Measurements from ENCODE around the gene VPS9D1. TPM values are rescaled to one million over a fixed set of nuclear protein-coding genes. Genes with fewer than 3 reads are reported as not detected.

Gene VPS9D1
- total RNA-seq, 1 donor from 2014 or later = 11.3 TPM

GRCh38 chr16:89748076-89748475 is 27.4 kb upstream of the VPS9D1 start:
- Mint-ChIP-seq H3K4me3 (ENCODE audit: unreplicated experiment) (no peak overlapping the region), H3K4me1 (ENCODE audit: low read depth, unreplicated experiment) (peaks cover 2% of the 10 kb centered on the region), H3K27ac (ENCODE audit: unreplicated experiment) (no peak overlapping the region), H3K36me3 (ENCODE audit: low read depth, unreplicated experiment) (no peaks in the 10 kb centered on the region), H3K27me3 (ENCODE audit: low read depth, unreplicated experiment) (no peaks in the 10 kb centered on the region), H3K9me3 (ENCODE audit: unreplicated experiment) (no peaks in the 10 kb centered on the region)
- H3K4me1 ChIP-seq (ENCODE audit: insufficient read depth, low read length) = no peaks in the 10 kb centered on the region
- H3K79me2 ChIP-seq (ENCODE audit: insufficient read depth, low read length) = no peaks in the 10 kb centered on the region
- H3K27me3 ChIP-seq (ENCODE audit: insufficient read depth, low read length) = no peaks in the 10 kb centered on the region
- H3K4me3 ChIP-seq (ENCODE audit: insufficient read depth, low read depth, low read length) = no peak overlapping the region
- H3K9ac ChIP-seq (ENCODE audit: low read length) = no peak overlapping the region
- FAIRE-seq (no peak), DNase-seq (ENCODE audit: low read depth) (no peak)
- no peak overlapping the region for H3K27ac ChIP-seq (ENCODE audit: low read depth, low read length)
- no peak overlapping the region for H2AFZ ChIP-seq (ENCODE audit: low read depth, low read length)
- no peak overlapping the region for H3K4me2 ChIP-seq (ENCODE audit: low read length)
- no peaks in the 10 kb centered on the region for H4K20me1 ChIP-seq (ENCODE audit: insufficient read depth, low read length)
- H3K9me3 ChIP-seq (ENCODE audit: insufficient read depth, low read depth, low read length) = no peaks in the 10 kb centered on the region
- TF ChIP-seq, protein P1, sequence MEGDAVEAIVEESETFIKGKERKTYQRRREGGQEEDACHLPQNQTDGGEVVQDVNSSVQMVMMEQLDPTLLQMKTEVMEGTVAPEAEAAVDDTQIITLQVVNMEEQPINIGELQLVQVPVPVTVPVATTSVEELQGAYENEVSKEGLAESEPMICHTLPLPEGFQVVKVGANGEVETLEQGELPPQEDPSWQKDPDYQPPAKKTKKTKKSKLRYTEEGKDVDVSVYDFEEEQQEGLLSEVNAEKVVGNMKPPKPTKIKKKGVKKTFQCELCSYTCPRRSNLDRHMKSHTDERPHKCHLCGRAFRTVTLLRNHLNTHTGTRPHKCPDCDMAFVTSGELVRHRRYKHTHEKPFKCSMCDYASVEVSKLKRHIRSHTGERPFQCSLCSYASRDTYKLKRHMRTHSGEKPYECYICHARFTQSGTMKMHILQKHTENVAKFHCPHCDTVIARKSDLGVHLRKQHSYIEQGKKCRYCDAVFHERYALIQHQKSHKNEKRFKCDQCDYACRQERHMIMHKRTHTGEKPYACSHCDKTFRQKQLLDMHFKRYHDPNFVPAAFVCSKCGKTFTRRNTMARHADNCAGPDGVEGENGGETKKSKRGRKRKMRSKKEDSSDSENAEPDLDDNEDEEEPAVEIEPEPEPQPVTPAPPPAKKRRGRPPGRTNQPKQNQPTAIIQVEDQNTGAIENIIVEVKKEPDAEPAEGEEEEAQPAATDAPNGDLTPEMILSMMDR (IDR thresholded peaks at IDR 0.05; ENCODE audit: insufficient read depth, low read depth, low read length) = no peak
- TF ChIP-seq EZH2 (IDR thresholded peaks at IDR 0.05; ENCODE audit: insufficient read depth, low read length) = no peak
- no peaks in the 10 kb centered on the region for H3K36me3 ChIP-seq (ENCODE audit: insufficient read depth, low read length)

GRCh38 chr16:89746043-89746442 is 25.3 kb upstream of the VPS9D1 start:
- TF ChIP-seq EZH2 (IDR thresholded peaks at IDR 0.05; ENCODE audit: insufficient read depth, low read length) = no peak
- TF ChIP-seq, protein P1 (IDR thresholded peaks at IDR 0.05; ENCODE audit: insufficient read depth, low read depth, low read length) = no peak
- H3K27ac Mint-ChIP-seq (ENCODE audit: unreplicated experiment) = no peak overlapping the region
- H3K4me1 Mint-ChIP-seq (ENCODE audit: low read depth, unreplicated experiment) = peaks cover 2% of the 10 kb centered on the region
- no peaks in the 10 kb centered on the region for H3K36me3 Mint-ChIP-seq (ENCODE audit: low read depth, unreplicated experiment)
- Histone ChIP-seq H3K27me3 (ENCODE audit: insufficient read depth, low read length) (no peaks in the 10 kb centered on the region), H2AFZ (ENCODE audit: low read depth, low read length) (no peak overlapping the region), H3K79me2 (ENCODE audit: insufficient read depth, low read length) (no peaks in the 10 kb centered on the region), H3K36me3 (ENCODE audit: insufficient read depth, low read length) (peaks cover 5% of the 10 kb centered on the region), H4K20me1 (ENCODE audit: insufficient read depth, low read length) (peaks cover 6% of the 10 kb centered on the region), H3K4me2 (ENCODE audit: low read length) (no peak overlapping the region), H3K9me3 (ENCODE audit: insufficient read depth, low read depth, low read length) (no peaks in the 10 kb centered on the region), H3K27ac (ENCODE audit: low read depth, low read length) (no peak overlapping the region), H3K9ac (ENCODE audit: low read length) (no peak overlapping the region), H3K4me3 (ENCODE audit: insufficient read depth, low read depth, low read length) (no peak overlapping the region), H3K4me1 (ENCODE audit: insufficient read depth, low read length) (no peaks in the 10 kb centered on the region)
- no peaks in the 10 kb centered on the region for H3K9me3 Mint-ChIP-seq (ENCODE audit: unreplicated experiment)
- DNase-seq (ENCODE audit: low read depth) (no peak), FAIRE-seq (no peak)
- H3K4me3 Mint-ChIP-seq (ENCODE audit: unreplicated experiment) = no peak overlapping the region
- no peaks in the 10 kb centered on the region for H3K27me3 Mint-ChIP-seq (ENCODE audit: low read depth, unreplicated experiment)

DNA sequence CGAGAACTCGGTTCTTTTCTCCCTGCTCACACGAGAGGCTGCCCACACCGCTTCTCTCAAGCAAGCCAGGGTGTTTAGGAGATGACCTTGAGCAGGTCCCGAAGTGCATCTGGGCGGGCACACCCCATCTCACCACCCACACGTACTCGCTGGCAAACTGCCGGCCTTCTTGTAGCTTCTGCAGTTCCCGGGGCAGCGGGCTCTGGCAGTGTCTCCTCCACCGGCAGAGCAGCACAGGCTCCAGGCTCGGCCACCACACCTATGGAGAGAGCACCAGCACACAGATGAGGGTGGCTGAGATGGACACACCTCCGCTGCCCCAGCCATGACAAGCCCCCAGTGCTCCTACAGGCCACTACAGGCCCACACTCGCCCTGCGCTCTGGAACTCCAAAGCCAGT is 24.1 kb upstream of the VPS9D1 start:
- no peak overlapping the region for H3K4me3 ChIP-seq (ENCODE audit: insufficient read depth, low read depth, low read length)
- no peak overlapping the region for H3K9ac ChIP-seq (ENCODE audit: low read length)
- no peaks in the 10 kb centered on the region for H3K27me3 ChIP-seq (ENCODE audit: insufficient read depth, low read length)
- Mint-ChIP-seq H3K4me1 (ENCODE audit: low read depth, unreplicated experiment) (peaks cover 2% of the 10 kb centered on the region), H3K9me3 (ENCODE audit: unreplicated experiment) (no peaks in the 10 kb centered on the region), H3K27me3 (ENCODE audit: low read depth, unreplicated experiment) (no peaks in the 10 kb centered on the region), H3K27ac (ENCODE audit: unreplicated experiment) (no peak overlapping the region), H3K36me3 (ENCODE audit: low read depth, unreplicated experiment) (no peaks in the 10 kb centered on the region), H3K4me3 (ENCODE audit: unreplicated experiment) (no peak overlapping the region)
- peaks cover 14% of the 10 kb centered on the region for H3K36me3 ChIP-seq (ENCODE audit: insufficient read depth, low read length)
- DNase-seq (ENCODE audit: low read depth) = no peak
- H3K79me2 ChIP-seq (ENCODE audit: insufficient read depth, low read length) = no peaks in the 10 kb centered on the region
- peaks cover 6% of the 10 kb centered on the region for H4K20me1 ChIP-seq (ENCODE audit: insufficient read depth, low read length)
- H3K4me1 ChIP-seq (ENCODE audit: insufficient read depth, low read length) = no peaks in the 10 kb centered on the region
- H3K4me2 ChIP-seq (ENCODE audit: low read length) = no peak overlapping the region
- no peak for FAIRE-seq
- TF ChIP-seq EZH2 (IDR thresholded peaks at IDR 0.05; ENCODE audit: insufficient read depth, low read length) = no peak
- TF ChIP-seq, protein P1 (IDR thresholded peaks at IDR 0.05; ENCODE audit: insufficient read depth, low read depth, low read length) = no peak
- H2AFZ ChIP-seq (ENCODE audit: low read depth, low read length) = no peak overlapping the region
- H3K9me3 ChIP-seq (ENCODE audit: insufficient read depth, low read depth, low read length) = no peaks in the 10 kb centered on the region
- no peak overlapping the region for H3K27ac ChIP-seq (ENCODE audit: low read depth, low read length)

All from astrocyte (in vitro differentiated cells and primary cell).